ENCODE results near the gene BBS12.

BBS12 gene

GRCh38 chr4:122732329-122733026 lies at the start of gene BBS12:
Gene BBS12, plus strand, starts transcription at chr4:122732704. Its CDS starts 9,189 bp downstream, at chr4:122741893.
- peak; percentile 99 for DNase-seq

GRCh38 chr4:122686691-122687090 lies 45.8 kb upstream of the BBS12 start:
- DNase-seq: no peak

- peak; percentile 64 for DNase-seq
Measured at GRCh38 chr4:122687531-122688061, 44.9 kb upstream of the BBS12 start.

DNA sequence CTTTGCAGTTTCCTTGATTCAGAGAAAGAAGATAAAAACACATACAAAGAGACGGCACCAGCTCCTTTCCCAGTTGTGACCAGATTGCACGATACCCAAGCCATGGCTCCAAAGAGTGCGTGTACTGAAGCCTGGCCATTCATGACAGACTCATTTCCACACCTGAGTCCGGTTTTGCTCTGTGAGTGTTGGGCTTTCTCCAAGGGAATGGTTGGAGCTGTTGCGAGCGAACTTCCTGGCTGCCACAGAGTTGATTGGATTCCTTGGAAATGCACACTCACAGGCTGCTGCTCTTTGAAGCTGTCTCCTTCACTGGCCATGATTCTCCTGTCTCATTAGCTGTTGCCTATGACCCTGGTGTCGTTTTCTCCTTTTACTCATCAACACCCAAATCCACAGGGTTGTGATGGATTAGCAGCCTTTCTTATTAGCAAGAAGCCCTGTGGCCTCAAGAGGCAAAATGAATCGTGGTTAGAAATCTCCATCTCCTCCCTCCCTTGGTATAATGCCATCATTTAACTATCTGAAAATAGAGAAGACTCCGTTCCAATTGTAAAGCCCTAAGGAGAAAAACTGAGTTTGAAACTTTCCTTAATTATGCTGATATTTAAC lies 43.9 kb upstream of the BBS12 start:
- DNase-seq: no peak

- no peak for DNase-seq
Measured at GRCh38 chr4:122689972-122690371, 42.5 kb upstream of the BBS12 start.

GRCh38 chr4:122691988-122692387 lies 40.5 kb upstream of the BBS12 start:
- no peak for DNase-seq

DNA sequence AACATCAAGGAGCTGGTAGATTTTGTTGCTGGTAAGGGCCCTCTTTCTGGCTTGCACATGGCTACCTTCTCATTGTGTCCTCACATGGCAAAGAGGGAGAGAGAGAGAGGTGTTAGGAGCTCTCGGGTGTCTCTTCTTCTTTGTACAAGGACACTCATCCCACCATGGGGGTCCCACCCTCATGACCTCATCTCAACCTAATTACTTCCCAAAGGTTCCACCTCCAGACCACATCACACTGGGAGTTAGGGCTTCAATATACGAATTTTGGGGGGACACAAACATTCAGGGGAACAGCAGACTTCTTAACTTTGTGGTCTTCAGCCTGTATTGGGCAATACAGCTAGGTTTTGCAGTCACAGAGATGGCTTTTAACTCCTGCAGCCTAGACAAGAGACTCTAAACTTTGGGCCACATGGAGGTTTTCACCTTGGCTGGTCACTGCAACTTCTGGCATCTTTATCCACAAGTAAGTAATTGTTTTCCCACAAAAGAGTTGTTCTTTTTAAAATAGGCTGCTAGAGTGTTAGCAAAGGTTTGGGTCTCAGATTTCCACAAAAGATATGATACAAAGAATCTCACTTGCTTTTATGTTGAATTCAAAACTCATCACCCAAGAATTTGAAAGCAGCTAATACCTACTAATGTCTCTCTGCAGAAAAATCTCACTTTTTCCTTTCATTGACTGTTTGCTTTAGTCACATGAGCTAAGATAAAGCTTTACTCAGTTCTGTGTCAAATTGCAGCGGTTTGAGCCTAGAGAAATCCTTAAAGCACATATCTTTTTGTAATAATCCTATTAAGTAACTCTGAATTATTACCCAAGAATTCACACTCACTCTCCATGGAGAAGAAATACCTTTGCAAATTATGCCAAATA lies 39.6 kb upstream of the BBS12 start:
- peak; percentile 24 for DNase-seq

DNA sequence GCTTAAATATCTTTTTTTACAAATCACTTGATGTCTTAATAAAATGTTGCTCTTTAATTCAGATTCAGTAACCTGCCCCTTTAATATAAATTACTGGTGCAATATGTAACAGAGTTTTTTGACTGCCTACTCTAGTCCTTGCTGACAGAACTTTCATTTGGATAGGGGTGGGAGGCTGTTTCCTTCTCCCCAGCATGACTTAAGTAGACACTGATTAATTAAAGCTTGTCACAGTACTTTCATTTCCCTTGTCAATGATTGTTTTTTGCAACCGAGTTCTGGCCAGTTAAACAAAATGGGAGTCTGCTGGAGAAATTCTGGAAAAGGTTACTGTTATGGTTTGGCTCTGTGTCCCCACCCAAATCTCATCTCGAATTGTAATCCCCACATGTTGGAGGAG lies 37.3 kb upstream of the BBS12 start:
- DNase-seq: no peak

DNA sequence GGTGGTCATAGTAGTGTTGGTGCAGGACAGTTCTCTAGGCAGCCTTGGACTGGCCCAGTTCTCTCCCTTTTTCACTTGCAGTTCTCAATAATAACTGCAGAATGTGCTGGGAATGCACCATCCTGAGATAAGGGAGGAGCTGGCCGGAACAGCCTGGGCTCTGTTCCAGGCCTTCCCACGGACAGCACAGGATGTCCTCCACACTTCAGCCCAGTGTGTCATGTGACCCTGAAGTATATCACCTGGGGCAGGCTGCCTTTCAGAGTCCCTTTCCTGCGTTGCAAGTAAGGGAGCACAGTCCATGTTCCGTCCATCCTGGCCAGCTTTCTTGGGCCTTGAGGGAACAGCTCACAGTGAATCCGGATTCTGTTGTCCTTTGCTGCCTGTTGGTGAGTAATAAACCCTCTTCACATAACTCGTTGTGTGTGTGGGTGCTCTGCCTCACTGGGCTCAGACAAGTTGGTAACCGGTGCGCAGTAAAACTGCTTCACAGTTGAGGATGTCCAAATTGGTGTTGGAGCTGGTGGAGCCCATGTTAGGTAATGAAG lies 32.3 kb upstream of the BBS12 start:
- peak; percentile 40 for DNase-seq

GRCh38 chr4:122701061-122701460 lies 31.4 kb upstream of the BBS12 start:
- DNase-seq: no peak

DNA sequence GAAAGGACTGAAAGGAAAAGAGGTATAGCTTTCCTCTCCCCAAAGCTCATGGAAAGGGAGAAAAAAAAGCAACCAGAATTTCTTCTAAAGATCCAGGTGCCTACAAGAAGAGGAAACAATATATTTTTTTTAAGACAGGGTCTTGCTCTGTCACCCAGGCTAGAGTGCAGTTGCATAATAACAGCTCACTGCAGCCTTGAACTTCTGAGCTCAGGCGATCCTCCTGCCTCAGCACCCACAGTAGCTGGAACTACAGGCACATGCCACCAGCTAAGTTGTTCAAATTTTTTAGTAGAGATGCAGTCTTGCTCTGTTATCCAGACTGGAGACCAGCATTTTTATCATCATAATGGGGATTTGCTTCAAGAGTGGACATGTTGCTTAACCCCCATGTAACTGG lies 30.5 kb upstream of the BBS12 start:
- no peak for DNase-seq

- DNase-seq: no peak
Measured at GRCh38 chr4:122702939-122703338, 29.6 kb upstream of the BBS12 start.

GRCh38 chr4:122703868-122704267 lies 28.6 kb upstream of the BBS12 start:
- peak; percentile 25 for DNase-seq

DNA sequence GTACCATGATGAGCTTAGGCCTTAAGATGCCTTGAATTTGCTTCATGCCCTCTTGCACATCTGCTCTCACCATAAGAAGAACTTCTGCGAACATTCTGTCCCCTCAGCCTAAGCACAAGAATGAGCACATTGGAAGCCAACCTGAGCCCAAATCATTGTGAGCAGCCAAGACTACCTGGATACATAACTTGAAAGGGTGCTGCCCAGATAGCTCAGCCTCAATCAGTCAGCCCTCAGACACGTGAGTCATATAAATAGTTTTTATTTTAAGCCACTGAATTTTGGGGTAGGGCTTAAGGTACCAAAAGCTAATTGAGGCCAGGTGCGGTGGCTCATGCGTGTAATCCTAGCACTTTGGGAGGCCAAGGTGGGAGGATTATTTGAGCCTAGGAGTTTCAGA lies 27.5 kb upstream of the BBS12 start:
- DNase-seq: no peak

- DNase-seq: no peak
Measured at GRCh38 chr4:122705547-122706117, 26.9 kb upstream of the BBS12 start.

DNA sequence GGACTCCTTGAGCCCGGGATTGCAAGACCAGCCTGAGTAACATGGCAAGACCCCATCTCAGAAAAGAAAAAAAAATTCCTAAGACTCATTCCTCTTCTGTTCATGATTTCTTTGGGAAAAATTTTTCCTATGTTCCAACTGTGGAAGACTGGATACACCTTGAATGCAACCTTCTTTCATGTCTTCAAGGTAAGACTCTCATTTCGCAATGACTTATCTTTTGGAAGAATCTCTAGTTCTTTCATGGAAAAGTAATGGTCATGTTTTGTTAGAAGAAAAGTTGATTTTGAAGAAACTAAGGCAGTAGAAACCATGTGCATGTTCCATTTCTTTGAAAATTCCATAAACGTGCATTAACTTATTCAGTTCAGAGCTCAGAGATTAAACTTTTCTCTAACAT lies 26.0 kb upstream of the BBS12 start:
- DNase-seq: no peak

GRCh38 chr4:122707497-122707896 lies 25.0 kb upstream of the BBS12 start:
- DNase-seq: no peak

GRCh38 chr4:122709236-122709635 lies 23.3 kb upstream of the BBS12 start:
- DNase-seq: no peak

DNA sequence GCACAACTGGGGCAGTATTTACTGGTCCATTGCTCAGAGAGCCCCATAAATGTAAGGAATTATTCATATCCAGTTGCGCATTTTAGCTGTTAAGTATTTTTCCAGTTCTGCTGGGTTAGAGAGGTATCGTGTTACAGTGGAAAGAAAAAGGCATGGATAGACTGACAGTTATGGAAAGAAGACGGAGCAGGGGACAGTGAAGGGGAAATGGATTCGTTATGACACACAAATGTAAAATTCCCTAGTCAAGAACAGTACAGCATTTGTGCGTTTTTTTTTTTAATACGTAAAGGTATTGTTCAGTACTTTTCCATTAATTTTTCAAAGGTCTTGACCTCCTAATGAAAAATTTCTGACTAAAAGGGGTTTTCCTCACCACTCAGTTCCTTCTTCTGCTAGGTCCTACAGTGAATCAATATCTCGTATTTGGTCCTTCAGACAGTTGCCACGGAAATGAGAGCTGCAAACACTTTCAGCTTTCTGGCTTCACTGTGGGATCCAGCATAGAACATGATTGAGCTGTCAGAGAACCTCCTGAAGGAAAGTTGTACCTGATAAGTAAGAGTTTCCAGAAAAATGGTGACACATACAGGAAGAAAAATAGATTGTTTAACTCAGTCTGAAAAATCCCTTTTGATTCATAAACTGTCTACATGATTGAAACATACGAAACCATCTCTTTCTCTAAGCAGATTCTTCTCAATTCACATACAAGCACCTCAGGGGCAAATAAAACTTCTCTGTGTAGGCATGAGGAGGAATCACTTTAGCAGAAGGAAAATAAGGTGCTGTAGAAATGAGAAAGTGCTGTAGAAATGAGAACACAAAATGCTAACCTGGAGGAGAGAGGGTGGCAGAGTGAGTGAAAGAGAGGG lies 21.8 kb upstream of the BBS12 start:
- DNase-seq: peak; percentile 41

DNA sequence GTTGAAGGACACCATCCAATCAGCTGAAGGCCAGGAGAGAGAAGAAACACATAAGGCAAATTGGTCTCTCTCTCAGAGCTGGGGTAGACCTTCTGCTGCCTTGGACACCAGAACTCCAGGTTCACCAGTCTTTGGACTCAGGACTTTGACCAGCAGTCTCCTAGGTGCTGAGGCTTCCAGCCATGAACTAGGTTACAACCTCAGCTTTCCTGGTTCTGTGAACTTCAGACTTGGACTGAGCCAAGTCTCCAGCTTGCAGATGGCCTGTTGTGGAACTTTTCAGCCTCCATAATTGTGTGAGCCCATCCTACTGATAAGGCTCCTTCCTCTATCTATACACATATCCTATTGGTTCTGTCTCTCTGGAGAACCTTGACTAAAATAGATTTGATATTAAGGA lies 20.6 kb upstream of the BBS12 start:
- no peak for DNase-seq

- DNase-seq: peak; percentile 61
Measured at GRCh38 chr4:122712782-122713181, 19.7 kb upstream of the BBS12 start.

DNA sequence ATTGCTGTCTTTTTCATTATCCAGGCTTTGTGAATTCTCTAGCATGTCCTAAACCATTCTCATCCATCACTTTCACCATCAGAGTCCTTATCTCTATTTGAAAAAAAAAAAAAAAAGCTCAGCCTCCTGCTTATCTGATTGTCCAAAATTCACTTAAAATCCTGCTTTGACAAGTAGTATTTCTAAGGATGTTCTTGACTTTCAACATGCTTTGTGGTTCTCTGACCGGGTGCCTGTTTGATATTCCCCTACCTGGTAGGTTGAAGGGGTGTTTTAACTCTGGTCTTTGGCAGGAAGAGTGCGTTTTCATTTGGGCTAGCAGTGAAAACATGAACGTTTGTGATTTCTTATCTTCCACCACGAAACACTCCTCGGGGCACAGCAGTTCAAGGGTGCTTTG lies 17.3 kb upstream of the BBS12 start:
- DNase-seq: no peak

All from fibroblast of upper back skin (primary cell).